GM12891 (cell line): ENCODE measurements around the gene B4GALT3.

Source experiments
- PAX5 ChIP-seq: IDR thresholded peaks from 2 replicates; pipeline ENCODE4 v1.6.1; 2011; ENCODE audit warnings: low read length, moderate library complexity, mild to moderate bottlenecking; ENCODE audit not compliant: insufficient read depth, severe bottlenecking
- POLR2A ChIP-seq: IDR thresholded peaks from 2 replicates; pipeline ENCODE4 v1.6.1; 2011; ENCODE audit warnings: low read depth, low read length, control low read depth
- POLR2AphosphoS5 ChIP-seq: IDR thresholded peaks from 2 replicates; pipeline ENCODE4 v1.6.1; 2011; ENCODE audit warnings: low read depth, low read length, control low read depth

DNA sequence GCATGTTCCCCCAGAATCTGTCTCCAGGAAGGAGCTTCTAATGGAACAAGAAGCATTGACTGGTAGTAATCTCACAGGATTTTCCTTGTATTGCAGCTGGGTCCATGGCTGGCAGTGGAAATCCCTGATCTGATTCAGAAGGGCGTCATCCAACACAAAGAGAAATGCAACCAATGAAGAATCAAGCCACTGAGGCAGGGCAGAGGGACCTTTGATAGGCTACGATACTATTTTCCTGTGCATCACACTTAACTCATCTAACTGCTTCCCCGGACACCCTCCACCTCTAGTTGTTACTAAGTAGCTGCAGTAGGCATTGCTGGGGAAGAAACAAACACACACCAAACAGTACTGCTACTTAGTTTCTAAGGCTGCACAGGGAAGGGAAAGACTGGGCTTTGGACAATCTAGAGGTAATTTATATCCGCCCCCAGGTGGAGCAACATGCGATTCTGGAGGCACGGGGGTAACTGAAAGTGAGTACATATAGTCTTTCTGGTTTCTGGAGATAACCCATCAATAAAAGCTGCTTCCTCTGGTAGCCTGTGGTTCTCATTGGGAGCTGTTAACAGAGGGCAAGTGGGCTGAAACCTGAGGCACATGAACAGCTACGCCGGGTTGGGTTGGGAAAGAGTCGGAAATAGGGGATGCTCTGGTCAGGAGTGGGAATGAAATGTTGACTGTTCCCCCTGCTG lies 18.8 kb downstream of the B4GALT3 start:
- no peak for TF ChIP-seq POLR2A
- no peak for TF ChIP-seq POLR2AphosphoS5
- no peak for TF ChIP-seq PAX5
